H9 (cell line): ENCODE data around the gene HP. TPM values are rescaled to one million over a fixed set of nuclear protein-coding genes. Genes with fewer than 3 reads are reported as not detected.

Source experiments
- DNase-seq: peaks from one replicate; pipeline ENCODE4 v3.0.0-alpha.2; 2017
- H2AFZ ChIP-seq: one replicate; pipeline ENCODE4 v1.6.1; 2013; ENCODE audit warnings: mild to moderate bottlenecking, low read length, control low read depth, moderate library complexity
- H2AK5ac ChIP-seq: 2 replicates; pipeline ENCODE4 v1.6.1; 2013; ENCODE audit warnings: low read length, control low read depth, mixed read lengths; ENCODE audit not compliant: insufficient read length
- H2BK120ac ChIP-seq: one replicate; pipeline ENCODE4 v1.6.1; 2013; ENCODE audit warnings: low read depth, mild to moderate bottlenecking, low read length, control low read depth, inconsistent platforms; ENCODE audit not compliant: poor library complexity, severe bottlenecking
- H2BK12ac ChIP-seq: 2 replicates; pipeline ENCODE4 v1.6.1; 2013; ENCODE audit warnings: low read length, control low read depth, mixed read lengths, low read depth; ENCODE audit not compliant: insufficient read length
- H2BK15ac ChIP-seq: 2 replicates; pipeline ENCODE4 v1.6.1; 2013; ENCODE audit warnings: low read depth, low read length, control low read depth
- H2BK20ac ChIP-seq: one replicate; pipeline ENCODE4 v1.6.1; 2013; ENCODE audit warnings: low read depth, mild to moderate bottlenecking, low read length, control low read depth, inconsistent platforms; ENCODE audit not compliant: poor library complexity, severe bottlenecking
- H2BK5ac ChIP-seq: 2 replicates; pipeline ENCODE4 v1.6.1; 2013; ENCODE audit warnings: low read length, control low read depth, mixed read lengths; ENCODE audit not compliant: insufficient read length
- H3K14ac ChIP-seq: 2 replicates; pipeline ENCODE4 v1.6.1; 2013; ENCODE audit warnings: low read length, control low read depth; ENCODE audit not compliant: insufficient read depth
- H3K18ac ChIP-seq: 2 replicates; pipeline ENCODE4 v1.6.1; 2013; ENCODE audit warnings: low read depth, mild to moderate bottlenecking, mixed read lengths, low read length, control low read depth; ENCODE audit not compliant: insufficient read length
- H3K23ac ChIP-seq: 2 replicates; pipeline ENCODE4 v1.6.1; 2013; ENCODE audit warnings: low read length, control low read depth, mixed read lengths, low read depth; ENCODE audit not compliant: insufficient read length
- H3K23me2 ChIP-seq: 2 replicates; pipeline ENCODE4 v1.6.1; 2013; ENCODE audit warnings: low read depth, mild to moderate bottlenecking, mixed read lengths, low read length, control low read depth; ENCODE audit not compliant: insufficient read length, poor library complexity, severe bottlenecking
- H3K27ac ChIP-seq: 2 replicates; pipeline ENCODE4 v1.5.1; 2013; ENCODE audit warnings: low read length, control low read depth, mixed read lengths, low read depth; ENCODE audit not compliant: insufficient read length
- H3K27me3 ChIP-seq: 2 replicates; pipeline ENCODE4 v1.6.1; 2013; ENCODE audit warnings: low read length, control low read depth, inconsistent platforms; ENCODE audit not compliant: insufficient read depth
- H3K4ac ChIP-seq: 2 replicates; pipeline ENCODE4 v1.6.1; 2013; ENCODE audit warnings: low read depth, mild to moderate bottlenecking, control low read depth, inconsistent platforms, low read length, moderate library complexity
- H3K4me1 ChIP-seq: 2 replicates; pipeline ENCODE4 v1.6.1; 2013; ENCODE audit warnings: low read length, control low read depth, inconsistent platforms; ENCODE audit not compliant: insufficient read depth
- H3K4me2 ChIP-seq: 2 replicates; pipeline ENCODE4 v1.6.1; 2013; ENCODE audit warnings: low read length, control low read depth, mixed read lengths; ENCODE audit not compliant: insufficient read length, insufficient read depth
- H3K56ac ChIP-seq: 2 replicates; pipeline ENCODE4 v1.6.1; 2013; ENCODE audit warnings: low read depth, mild to moderate bottlenecking, mixed read lengths, low read length, control low read depth; ENCODE audit not compliant: insufficient read length
- H3K79me1 ChIP-seq: 2 replicates; pipeline ENCODE4 v1.6.1; 2013; ENCODE audit warnings: low read depth, mild to moderate bottlenecking, moderate library complexity, low read length, control low read depth, inconsistent platforms; ENCODE audit not compliant: insufficient read depth, poor library complexity, severe bottlenecking
- H3K79me2 ChIP-seq: 2 replicates; pipeline ENCODE4 v1.6.1; 2013; ENCODE audit warnings: low read length, control low read depth, inconsistent platforms; ENCODE audit not compliant: insufficient read depth
- H3K9ac ChIP-seq: 2 replicates; pipeline ENCODE4 v1.6.1; 2013; ENCODE audit warnings: low read length, control low read depth, mixed read lengths; ENCODE audit not compliant: insufficient read length; ENCODE audit errors: extremely low read depth
- H3K9me3 ChIP-seq: one replicate; pipeline ENCODE4 v1.6.1; 2013; ENCODE audit warnings: low read depth, low read length, inconsistent platforms; ENCODE audit not compliant: control insufficient read depth
- H3T11ph ChIP-seq: one replicate; pipeline ENCODE4 v1.6.1; 2013; ENCODE audit warnings: mild to moderate bottlenecking, low read length, control low read depth, inconsistent platforms
- H4K20me1 ChIP-seq: one replicate; pipeline ENCODE4 v1.6.1; 2013; ENCODE audit not compliant: control insufficient read depth, insufficient read length, insufficient read depth
- H4K5ac ChIP-seq: 2 replicates; pipeline ENCODE4 v1.6.1; 2013; ENCODE audit warnings: low read depth, mild to moderate bottlenecking, mixed read lengths, low read length, control low read depth; ENCODE audit not compliant: insufficient read length
- H4K8ac ChIP-seq: replicated peaks from 2 replicates; pipeline ENCODE4 v1.6.1; 2013; ENCODE audit warnings: low read length, control low read depth, mixed read lengths, low read depth; ENCODE audit not compliant: insufficient read length
- H4K91ac ChIP-seq: 2 replicates; pipeline ENCODE4 v1.6.1; 2013; ENCODE audit warnings: low read depth, mild to moderate bottlenecking, moderate library complexity, mixed read lengths, low read length, control low read depth; ENCODE audit not compliant: insufficient read length
- H3K27ac Mint-ChIP-seq, 3 experiments: 2 replicates in 2 of 3; 3 replicates in 1 of 3; pipeline ENCODE4 v1.8.0; 2020 to 2021; ENCODE audit warnings: mixed read lengths in 3 of 3, mild to moderate bottlenecking in 1 of 3, moderate library complexity in 1 of 3
- H3K27me3 Mint-ChIP-seq: 2 replicates; pipeline ENCODE4 v1.8.0; 2021; ENCODE audit warnings: low read depth, mild to moderate bottlenecking, moderate library complexity, mixed read lengths
- H3K36me3 Mint-ChIP-seq, 3 experiments: 2 replicates in 2 of 3; 3 replicates in 1 of 3; pipeline ENCODE4 v1.8.0; 2020 to 2021; ENCODE audit warnings: low read depth in 3 of 3, mixed read lengths in 3 of 3; ENCODE audit not compliant: insufficient read depth in 1 of 3
- H3K4me1 Mint-ChIP-seq, 2 experiments: 2 replicates each; pipeline ENCODE4 v1.8.0; 2020; ENCODE audit warnings: mixed read lengths in 2 of 2
- H3K4me3 Mint-ChIP-seq, 2 experiments: 2 replicates in 1 of 2; 3 replicates in 1 of 2; pipeline ENCODE4 v1.8.0; 2020 to 2021; ENCODE audit warnings: mild to moderate bottlenecking in 2 of 2, mixed read lengths in 2 of 2, moderate library complexity in 1 of 2
- H3K9me3 Mint-ChIP-seq, 2 experiments: 2 replicates in 1 of 2; 3 replicates in 1 of 2; pipeline ENCODE4 v1.8.0; 2020; ENCODE audit warnings: mild to moderate bottlenecking in 2 of 2, mixed read lengths in 2 of 2, moderate library complexity in 1 of 2
- CTCF ChIP-seq: fragments of 200-600 bp; sonication (generic); conservative IDR thresholded peaks from 3 replicates; pipeline ENCODE4 v1.8.0; 2021; ENCODE audit warnings: antibody characterized with exemption, mild to moderate bottlenecking
- WGBS: extraction: QIAGEN DNeasy Blood & Tissue Kit; methylation state at CpG from one replicate; pipeline ENCODE4 v1.1.7; 2013; ENCODE audit warnings: missing lambda C conversion rate, low lambda C conversion rate, mixed read lengths; ENCODE audit not compliant: insufficient read length; ENCODE audit errors: extremely low coverage; 5-methylcytosine and 5-hydroxymethylcytosine counted together
- total RNA-seq: library from RNA; stranded (reverse); gene quantifications from 2 replicates; pipeline ENCODE4 v1.2.1, GENCODE V29; 2021

Gene HP
- total RNA-seq, 1 experiment from 2014 or later, result not detected

GRCh38 chr16:72009779-72010178 is 44.5 kb upstream of the HP start:
- H3K79me1 ChIP-seq, result no peaks in the 10 kb centered on the region
- H3K36me3 Mint-ChIP-seq, result peaks cover 4 to 16% (median 13%) of the 10 kb centered on the region in 3 experiments; a peak in 6 of 7 replicates
- H3K4me1 Mint-ChIP-seq, result peaks cover 6 to 8% of the 10 kb centered on the region in 2 experiments; a peak in 3 of 4 replicates
- H2AFZ ChIP-seq, result no peak overlapping the region
- H2BK120ac ChIP-seq, result no peak overlapping the region
- H3K79me2 ChIP-seq, result no peaks in the 10 kb centered on the region
- H3K4ac ChIP-seq, result no peak overlapping the region
- no peak overlapping the region for H3K4me2 ChIP-seq
- H4K91ac ChIP-seq, result no peak overlapping the region
- no peak for TF ChIP-seq CTCF
- no peak overlapping the region for H2BK15ac ChIP-seq
- DNase-seq, result no peak
- no peak overlapping the region for H2BK20ac ChIP-seq
- no peaks in the 10 kb centered on the region for H3K9me3 Mint-ChIP-seq
- no peak overlapping the region for H2BK5ac ChIP-seq
- H3K14ac ChIP-seq, result no peak overlapping the region
- no peak overlapping the region for H3K56ac ChIP-seq
- H2AK5ac ChIP-seq, result no peak overlapping the region
- H3K9me3 ChIP-seq, result no peaks in the 10 kb centered on the region
- no peak overlapping the region for H3T11ph ChIP-seq
- H4K8ac ChIP-seq, result no peak overlapping the region
- H3K4me1 ChIP-seq, result no peaks in the 10 kb centered on the region
- no peak overlapping the region for H4K5ac ChIP-seq
- H3K18ac ChIP-seq, result no peak overlapping the region
- no peak overlapping the region for H3K23ac ChIP-seq
- H3K23me2 ChIP-seq, result no peaks in the 10 kb centered on the region
- H2BK12ac ChIP-seq, result no peak overlapping the region
- WGBS, result no CpG with 5 or more reads among the region's 10 CpGs
- H3K4me3 Mint-ChIP-seq, result peak overlapping the region; percentile 70 to 84
- H3K27me3 Mint-ChIP-seq, result peaks cover 21% of the 10 kb centered on the region
- H3K27ac Mint-ChIP-seq, result peak overlapping the region in 1 of 3 experiments; percentile 62; a peak in 2 of 7 replicates
- H3K27ac ChIP-seq, result no peak overlapping the region
- no peaks in the 10 kb centered on the region for H4K20me1 ChIP-seq
- H3K9ac ChIP-seq, result no peak overlapping the region
- no peaks in the 10 kb centered on the region for H3K27me3 ChIP-seq
